ENCODE results near the gene OR2A1.
"Not testable (repeated sequence)": the region's sequence is repeated elsewhere in the genome, so short reads cannot be mapped to it uniquely, and the experiment has no call there.

OR2A1 gene

GRCh38 chr7:144311872-144312469, at the start of gene OR2A1:
OR2A1 (plus strand) TSS chr7:144312419; CDS start chr7:144318125, 5,706 bp downstream.
- H3K4me3 ChIP-seq (ENCODE audit: low read depth, low read length); DNase-seq (ENCODE audit: low read depth): not testable (repeated sequence)

GRCh38 chr7:144264692-144265091, 47.5 kb upstream of the OR2A1 start, which contains the start of gene OR2A7:
OR2A7 (minus strand) TSS chr7:144264792; CDS start chr7:144259628, 5,164 bp downstream.
- DNase-seq (ENCODE audit: low read depth); H3K4me3 ChIP-seq (ENCODE audit: low read depth, low read length): not testable (repeated sequence)

- DNase-seq (ENCODE audit: low read depth); H3K4me3 ChIP-seq (ENCODE audit: low read depth, low read length): not testable (repeated sequence)
These were observed 43.0 kb upstream of the OR2A1 start, which contains the start of gene CTAGE8 for GRCh38 chr7:144269188-144269587. CTAGE8 (minus strand) TSS chr7:144269288; CDS start chr7:144269250, 38 bp downstream.

GRCh38 chr7:144275281-144275680, 36.9 kb upstream of the OR2A1 start:
- DNase-seq (ENCODE audit: low read depth): not testable (repeated sequence)

GRCh38 chr7:144280010-144280409, 32.2 kb upstream of the OR2A1 start:
- DNase-seq (ENCODE audit: low read depth): not testable (repeated sequence)

More at GRCh38 chr7:144275281-144275680, 36.9 kb upstream of the OR2A1 start:
- H3K4me3 ChIP-seq (ENCODE audit: low read depth, low read length): not testable (repeated sequence)

GRCh38 chr7:144281981-144282380, 30.2 kb upstream of the OR2A1 start:
- DNase-seq (ENCODE audit: low read depth); H3K4me3 ChIP-seq (ENCODE audit: low read depth, low read length): not testable (repeated sequence)

More at GRCh38 chr7:144280010-144280409, 32.2 kb upstream of the OR2A1 start:
- not testable (repeated sequence) for H3K4me3 ChIP-seq (ENCODE audit: low read depth, low read length)

GRCh38 chr7:144282490-144282889, 29.7 kb upstream of the OR2A1 start:
- not testable (repeated sequence) for H3K4me3 ChIP-seq (ENCODE audit: low read depth, low read length); DNase-seq (ENCODE audit: low read depth)

- DNase-seq (ENCODE audit: low read depth): not testable (repeated sequence)
These were observed 28.5 kb upstream of the OR2A1 start for GRCh38 chr7:144283716-144284115.

GRCh38 chr7:144287171-144287784, 24.9 kb upstream of the OR2A1 start:
- not testable (repeated sequence) for H3K4me3 ChIP-seq (ENCODE audit: low read depth, low read length); DNase-seq (ENCODE audit: low read depth)

More at GRCh38 chr7:144283716-144284115, 28.5 kb upstream of the OR2A1 start:
- not testable (repeated sequence) for H3K4me3 ChIP-seq (ENCODE audit: low read depth, low read length)

GRCh38 chr7:144291607-144292006, 20.6 kb upstream of the OR2A1 start:
- DNase-seq (ENCODE audit: low read depth); H3K4me3 ChIP-seq (ENCODE audit: low read depth, low read length): not testable (repeated sequence)

GRCh38 chr7:144292384-144293161, 19.6 kb upstream of the OR2A1 start:
- H3K4me3 ChIP-seq (ENCODE audit: low read depth, low read length); DNase-seq (ENCODE audit: low read depth): not testable (repeated sequence)

GRCh38 chr7:144293794-144294499, 18.3 kb upstream of the OR2A1 start:
- not testable (repeated sequence) for H3K4me3 ChIP-seq (ENCODE audit: low read depth, low read length); DNase-seq (ENCODE audit: low read depth)

GRCh38 chr7:144302578-144303303, 9.5 kb upstream of the OR2A1 start:
- H3K4me3 ChIP-seq (ENCODE audit: low read depth, low read length); DNase-seq (ENCODE audit: low read depth): not testable (repeated sequence)

- H3K4me3 ChIP-seq (ENCODE audit: low read depth, low read length); DNase-seq (ENCODE audit: low read depth): not testable (repeated sequence)
These were observed 8.6 kb upstream of the OR2A1 start for GRCh38 chr7:144303607-144304006.

GRCh38 chr7:144305156-144305555, 7.1 kb upstream of the OR2A1 start:
- H3K4me3 ChIP-seq (ENCODE audit: low read depth, low read length); DNase-seq (ENCODE audit: low read depth): not testable (repeated sequence)

GRCh38 chr7:144309702-144310101, 2.5 kb upstream of the OR2A1 start:
- not testable (repeated sequence) for DNase-seq (ENCODE audit: low read depth); H3K4me3 ChIP-seq (ENCODE audit: low read depth, low read length)

- H3K4me3 ChIP-seq (ENCODE audit: low read depth, low read length); DNase-seq (ENCODE audit: low read depth): not testable (repeated sequence)
These were observed 1.0 kb upstream of the OR2A1 start for GRCh38 chr7:144311218-144311617.

- H3K4me3 ChIP-seq (ENCODE audit: low read depth, low read length); DNase-seq (ENCODE audit: low read depth): not testable (repeated sequence)
These were observed 5.3 kb downstream of the OR2A1 start for GRCh38 chr7:144317537-144317936.
